T-helper 1 cell treated with Interleukin-12 subunit alpha and Interleukin-12 subunit beta and Interleukin-4 antibody, amounts not matched to agents 30 μg/mL and 1 μg/mL, for 36 hours (primary cell): ENCODE measurements around the gene LINGO1.

ENCODE experiments used
- H3K27ac Mint-ChIP-seq: one replicate; pipeline ENCODE4 v1.8.0; 2021; ENCODE audit warnings: mild to moderate bottlenecking, mixed read lengths
- H3K27me3 Mint-ChIP-seq: one replicate; pipeline ENCODE4 v1.8.0; 2021; ENCODE audit warnings: low read depth, mixed read lengths
- H3K36me3 Mint-ChIP-seq: one replicate; pipeline ENCODE4 v1.8.0; 2021; ENCODE audit warnings: low read depth, mixed read lengths
- H3K4me1 Mint-ChIP-seq: one replicate; pipeline ENCODE4 v1.8.0; 2021; ENCODE audit warnings: low read depth, mixed read lengths
- H3K4me3 Mint-ChIP-seq: one replicate; pipeline ENCODE4 v1.8.0; 2021; ENCODE audit warnings: mild to moderate bottlenecking, moderate library complexity, mixed read lengths
- H3K9me3 Mint-ChIP-seq: one replicate; pipeline ENCODE4 v1.8.0; 2021; ENCODE audit warnings: mixed read lengths

LINGO1 gene

GRCh38 chr15:77591968-77592613, 40.6 kb downstream of the LINGO1 start:
- Mint-ChIP-seq H3K27ac (no peak overlapping the region), H3K4me3 (no peak overlapping the region), H3K36me3 (no peaks in the 10 kb centered on the region), H3K4me1 (no peaks in the 10 kb centered on the region), H3K9me3 (no peaks in the 10 kb centered on the region), H3K27me3 (no peaks in the 10 kb centered on the region)

- H3K27ac Mint-ChIP-seq, result no peak overlapping the region
- no peaks in the 10 kb centered on the region for H3K36me3 Mint-ChIP-seq
These were observed 42.9 kb downstream of the LINGO1 start for GRCh38 chr15:77589839-77590238.

DNA sequence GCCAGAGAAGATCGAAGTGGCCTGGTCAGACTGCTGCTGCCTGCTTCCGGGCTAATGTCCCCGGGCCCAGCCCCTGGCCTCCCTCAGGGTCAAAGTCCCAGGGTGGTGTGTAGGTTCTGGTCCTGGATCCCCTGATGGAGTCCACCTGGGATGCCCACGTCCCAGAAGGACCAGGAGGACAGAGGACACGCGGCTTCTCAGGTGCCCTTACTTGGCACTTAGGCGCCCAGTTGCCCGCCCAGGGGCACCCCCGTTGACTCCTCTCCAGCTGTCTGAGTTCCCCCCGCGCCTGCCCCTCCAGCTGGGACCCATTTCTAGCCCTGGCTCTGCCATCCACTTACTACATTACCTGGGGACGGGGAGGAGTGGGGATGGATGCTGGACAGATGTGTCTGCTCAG, 44.6 kb downstream of the LINGO1 start:
- Mint-ChIP-seq H3K4me1 (no peaks in the 10 kb centered on the region), H3K27ac (no peak overlapping the region), H3K9me3 (no peaks in the 10 kb centered on the region), H3K36me3 (no peaks in the 10 kb centered on the region), H3K27me3 (no peaks in the 10 kb centered on the region), H3K4me3 (no peak overlapping the region)

More at GRCh38 chr15:77589839-77590238, 42.9 kb downstream of the LINGO1 start:
- H3K27me3 Mint-ChIP-seq, result no peaks in the 10 kb centered on the region
- H3K4me1 Mint-ChIP-seq, result no peaks in the 10 kb centered on the region
- H3K9me3 Mint-ChIP-seq, result no peaks in the 10 kb centered on the region
- H3K4me3 Mint-ChIP-seq, result no peak overlapping the region

DNA sequence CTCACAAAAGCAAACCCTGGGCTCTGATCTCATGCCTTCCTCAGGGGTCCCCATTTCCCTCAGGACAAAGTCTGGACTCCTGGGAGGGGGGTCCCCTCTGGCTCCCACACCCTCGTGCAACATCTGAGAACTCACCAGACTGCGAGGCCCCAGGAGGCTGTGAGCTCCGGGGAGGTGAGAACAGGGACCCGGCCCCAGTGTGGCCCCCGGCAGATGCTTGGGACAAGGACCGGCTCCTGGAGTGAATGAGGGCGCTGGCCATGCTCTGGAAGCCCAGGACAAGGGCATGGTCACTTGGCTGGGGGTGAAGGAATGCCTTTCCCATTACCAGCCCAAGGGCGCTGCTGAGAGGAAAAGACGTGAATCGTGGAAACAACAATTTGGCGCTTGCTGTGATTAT, 48.0 kb downstream of the LINGO1 start:
- H3K4me1 Mint-ChIP-seq, result no peaks in the 10 kb centered on the region
- H3K9me3 Mint-ChIP-seq, result no peaks in the 10 kb centered on the region
- H3K4me3 Mint-ChIP-seq, result no peak overlapping the region
- no peaks in the 10 kb centered on the region for H3K27me3 Mint-ChIP-seq
- H3K27ac Mint-ChIP-seq, result no peak overlapping the region
- no peaks in the 10 kb centered on the region for H3K36me3 Mint-ChIP-seq

GRCh38 chr15:77584201-77584600, 48.5 kb downstream of the LINGO1 start:
- Mint-ChIP-seq H3K4me3 (no peak overlapping the region), H3K27ac (no peak overlapping the region), H3K4me1 (no peaks in the 10 kb centered on the region), H3K36me3 (no peaks in the 10 kb centered on the region), H3K27me3 (no peaks in the 10 kb centered on the region), H3K9me3 (no peaks in the 10 kb centered on the region)

- no peak overlapping the region for H3K4me3 Mint-ChIP-seq
- H3K36me3 Mint-ChIP-seq, result no peaks in the 10 kb centered on the region
These were observed 49.9 kb downstream of the LINGO1 start for GRCh38 chr15:77582763-77583162.

DNA sequence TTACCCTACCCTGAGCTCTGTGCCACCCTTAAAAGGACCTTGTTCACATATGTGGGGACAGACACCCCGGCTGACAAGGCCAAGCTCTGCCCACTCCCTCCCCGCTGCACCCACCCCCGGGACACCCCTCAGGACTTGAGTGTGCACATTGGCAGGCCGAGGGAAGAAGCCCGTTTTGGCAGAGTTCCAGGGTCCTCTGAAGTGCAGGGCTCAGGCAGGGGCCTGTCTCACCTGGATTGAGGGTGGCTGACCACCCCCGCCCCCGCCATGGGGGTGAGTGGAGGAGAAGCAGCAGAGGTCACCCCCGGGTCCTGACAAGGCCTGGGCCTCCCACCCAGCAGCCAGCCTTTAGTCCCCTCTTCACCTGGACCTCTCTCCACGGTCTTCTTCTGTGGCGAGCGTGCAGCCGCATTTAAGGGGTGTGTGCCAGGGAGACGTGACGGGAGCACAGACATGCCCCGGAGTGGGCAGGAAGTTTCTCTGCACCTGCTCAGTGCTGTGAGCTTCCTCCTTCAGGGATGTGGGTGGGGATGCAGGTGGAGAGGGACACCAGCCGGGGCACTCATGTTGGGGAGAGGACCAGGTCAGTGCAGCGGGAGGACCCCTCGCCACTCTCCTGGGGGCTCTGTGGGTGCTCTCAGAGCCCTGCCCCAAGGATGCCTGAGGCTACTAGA, 50.7 kb downstream of the LINGO1 start:
- Mint-ChIP-seq H3K27ac (no peak overlapping the region), H3K4me3 (no peak overlapping the region), H3K36me3 (no peaks in the 10 kb centered on the region), H3K9me3 (no peaks in the 10 kb centered on the region), H3K4me1 (no peaks in the 10 kb centered on the region), H3K27me3 (no peaks in the 10 kb centered on the region)

More at GRCh38 chr15:77582763-77583162, 49.9 kb downstream of the LINGO1 start:
- Mint-ChIP-seq H3K27ac (no peak overlapping the region), H3K4me1 (no peaks in the 10 kb centered on the region), H3K9me3 (no peaks in the 10 kb centered on the region), H3K27me3 (no peaks in the 10 kb centered on the region)

- H3K27ac Mint-ChIP-seq, result no peak overlapping the region
- H3K9me3 Mint-ChIP-seq, result no peaks in the 10 kb centered on the region
- H3K4me1 Mint-ChIP-seq, result no peaks in the 10 kb centered on the region
- no peaks in the 10 kb centered on the region for H3K36me3 Mint-ChIP-seq
- no peak overlapping the region for H3K4me3 Mint-ChIP-seq
- no peaks in the 10 kb centered on the region for H3K27me3 Mint-ChIP-seq
These were observed 51.6 kb downstream of the LINGO1 start for GRCh38 chr15:77580996-77581682.

GRCh38 chr15:77579498-77580188, 53.1 kb downstream of the LINGO1 start:
- Mint-ChIP-seq H3K27me3 (no peaks in the 10 kb centered on the region), H3K27ac (no peak overlapping the region)

DNA sequence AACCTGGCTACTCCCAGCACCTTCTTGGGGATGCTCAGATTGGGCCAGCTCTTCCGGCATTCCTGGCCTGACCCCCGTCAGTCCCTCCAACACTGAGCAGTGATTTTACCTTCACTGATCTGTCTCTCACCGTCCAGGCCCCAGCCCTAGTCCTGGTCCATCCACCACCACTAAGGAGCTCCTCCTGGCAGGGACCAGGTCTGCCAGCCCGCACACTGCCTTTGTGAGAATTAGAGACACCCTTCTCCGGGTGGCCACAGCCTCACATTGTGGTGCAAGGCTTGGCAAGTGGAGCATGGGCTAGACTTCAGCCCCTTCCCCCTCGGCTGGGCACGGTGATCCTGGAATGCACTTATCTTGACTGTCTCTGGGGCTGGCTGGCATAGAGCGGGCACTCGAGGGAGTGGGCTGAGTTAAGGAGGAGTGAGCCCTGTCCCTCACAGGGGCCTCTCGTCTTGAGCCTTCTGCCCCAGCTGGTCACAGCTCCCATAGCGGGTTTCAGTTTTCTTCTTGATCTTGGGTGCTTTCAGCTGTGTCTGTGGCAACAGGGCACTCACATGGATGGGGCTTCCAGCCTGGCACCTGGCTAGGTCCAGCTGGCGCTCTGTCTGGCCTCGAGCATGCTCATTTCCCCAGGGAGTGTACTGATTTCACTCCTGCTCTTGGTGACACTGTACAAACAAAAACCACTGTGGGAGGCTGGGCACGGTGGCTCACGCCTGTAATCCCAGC, 53.9 kb downstream of the LINGO1 start:
- H3K4me3 Mint-ChIP-seq, result no peak overlapping the region
- H3K4me1 Mint-ChIP-seq, result no peaks in the 10 kb centered on the region
- no peaks in the 10 kb centered on the region for H3K27me3 Mint-ChIP-seq
- no peaks in the 10 kb centered on the region for H3K36me3 Mint-ChIP-seq
- H3K9me3 Mint-ChIP-seq, result no peaks in the 10 kb centered on the region
- H3K27ac Mint-ChIP-seq, result no peak overlapping the region

More at GRCh38 chr15:77579498-77580188, 53.1 kb downstream of the LINGO1 start:
- no peaks in the 10 kb centered on the region for H3K36me3 Mint-ChIP-seq
- no peak overlapping the region for H3K4me3 Mint-ChIP-seq
- H3K9me3 Mint-ChIP-seq, result no peaks in the 10 kb centered on the region
- no peaks in the 10 kb centered on the region for H3K4me1 Mint-ChIP-seq

GRCh38 chr15:77577366-77577950, 55.3 kb downstream of the LINGO1 start:
- H3K4me3 Mint-ChIP-seq, result no peak overlapping the region
- no peaks in the 10 kb centered on the region for H3K27me3 Mint-ChIP-seq
- H3K27ac Mint-ChIP-seq, result no peak overlapping the region
- H3K36me3 Mint-ChIP-seq, result no peaks in the 10 kb centered on the region
- H3K9me3 Mint-ChIP-seq, result no peaks in the 10 kb centered on the region
- no peaks in the 10 kb centered on the region for H3K4me1 Mint-ChIP-seq

DNA sequence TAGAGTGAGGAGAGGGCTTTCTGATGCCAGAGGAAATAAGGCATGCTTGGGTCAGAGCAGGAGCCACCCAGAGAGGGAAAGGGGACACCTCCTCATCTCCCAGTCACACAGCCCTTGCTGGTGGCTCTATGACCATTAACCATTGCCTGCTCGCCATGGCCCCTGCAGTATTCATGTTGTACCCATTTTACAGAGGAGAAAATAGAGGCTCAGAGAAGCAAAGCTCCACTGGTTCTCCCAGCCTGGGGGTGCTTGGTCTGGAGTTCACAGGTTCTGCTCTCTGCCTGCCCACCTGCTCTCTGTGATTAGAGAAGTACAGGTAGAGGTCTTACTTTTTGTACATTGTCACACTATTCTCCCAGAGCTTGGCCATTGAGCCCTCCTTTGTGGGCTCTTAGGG, 56.2 kb downstream of the LINGO1 start:
- no peak overlapping the region for H3K4me3 Mint-ChIP-seq
- no peak overlapping the region for H3K27ac Mint-ChIP-seq
- H3K4me1 Mint-ChIP-seq, result no peaks in the 10 kb centered on the region
- H3K9me3 Mint-ChIP-seq, result no peaks in the 10 kb centered on the region
- no peaks in the 10 kb centered on the region for H3K36me3 Mint-ChIP-seq
- H3K27me3 Mint-ChIP-seq, result no peaks in the 10 kb centered on the region

DNA sequence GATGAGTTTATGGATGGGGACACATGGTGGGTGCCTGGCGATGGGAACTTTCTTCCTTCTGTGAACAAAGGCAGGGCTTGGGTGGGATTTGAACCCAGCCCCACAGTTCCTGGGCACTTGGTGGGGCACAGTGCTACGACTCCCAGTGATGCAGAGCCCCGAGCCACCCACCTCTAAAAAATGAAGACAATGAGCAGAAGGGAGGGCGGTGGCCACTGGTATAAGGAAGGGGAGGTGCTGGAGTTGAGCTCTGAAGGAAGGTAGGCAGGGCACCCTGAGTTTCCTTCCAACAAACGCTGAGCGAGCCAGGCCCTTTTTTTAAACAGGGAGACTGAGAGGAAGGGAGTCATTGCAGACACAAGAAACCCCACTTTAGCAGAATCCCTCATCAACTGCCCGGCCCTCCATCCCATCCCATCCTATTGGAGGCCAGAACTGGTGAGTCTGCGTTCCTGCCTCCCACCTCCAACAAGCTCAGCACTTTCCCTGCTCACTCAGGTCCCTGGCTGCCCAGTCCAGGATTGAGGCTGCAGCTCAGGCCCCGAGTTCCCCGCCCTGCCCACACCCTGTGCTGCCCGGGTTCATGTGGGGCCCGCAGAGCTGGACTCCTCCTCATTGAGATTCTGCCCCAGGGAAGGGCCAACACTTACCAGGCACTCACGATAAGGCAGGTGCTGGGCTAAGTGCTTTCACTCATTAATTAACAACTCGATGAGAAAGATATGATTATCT, 57.3 kb downstream of the LINGO1 start:
- no peaks in the 10 kb centered on the region for H3K9me3 Mint-ChIP-seq
- no peaks in the 10 kb centered on the region for H3K27me3 Mint-ChIP-seq
- no peaks in the 10 kb centered on the region for H3K36me3 Mint-ChIP-seq
- no peak overlapping the region for H3K27ac Mint-ChIP-seq
- H3K4me1 Mint-ChIP-seq, result no peaks in the 10 kb centered on the region
- H3K4me3 Mint-ChIP-seq, result no peak overlapping the region
